Brain microvascular endothelial cell (primary cell): Measurements from ENCODE around the gene FITM1.

Experiments used
- DNase-seq: peaks from one replicate; pipeline ENCODE4 v3.0.0-alpha.2; 2020
- H3K27ac ChIP-seq: fragments of 250-450 bp; sonication (Bioruptor Pico); 2 replicates; pipeline ENCODE4 v1.5.1; 2020; ENCODE audit warnings: mild to moderate bottlenecking, moderate library complexity
- H3K27me3 ChIP-seq: fragments of 250-450 bp; sonication (Bioruptor Pico); replicated peaks from 2 replicates; pipeline ENCODE4 v1.5.1; 2020; ENCODE audit warnings: mild to moderate bottlenecking
- H3K36me3 ChIP-seq: fragments of 250-450 bp; sonication (Bioruptor Pico); replicated peaks from 2 replicates; pipeline ENCODE4 v1.5.1; 2020; ENCODE audit warnings: mild to moderate bottlenecking
- H3K4me3 ChIP-seq: 2 replicates; pipeline ENCODE4 v1.5.1; 2011; ENCODE audit warnings: low read depth, mild to moderate bottlenecking, control low read depth, low read length, moderate library complexity
- in situ Hi-C: cut with HindIII; loops from 2 replicates; pipeline ENCODE4 v1.10.0; 2017; ENCODE audit warnings: low sequenced_read_pairs, low pct_ligation_motif_present
- TF ChIP-seq, protein P1 (sequence below): IDR thresholded peaks from 2 replicates; pipeline ENCODE4 v1.5.1; 2011; ENCODE audit warnings: low read depth, mild to moderate bottlenecking, moderate library complexity, low read length, control low read depth, inconsistent platforms; ENCODE audit errors: missing control alignments

Gene FITM1

DNA sequence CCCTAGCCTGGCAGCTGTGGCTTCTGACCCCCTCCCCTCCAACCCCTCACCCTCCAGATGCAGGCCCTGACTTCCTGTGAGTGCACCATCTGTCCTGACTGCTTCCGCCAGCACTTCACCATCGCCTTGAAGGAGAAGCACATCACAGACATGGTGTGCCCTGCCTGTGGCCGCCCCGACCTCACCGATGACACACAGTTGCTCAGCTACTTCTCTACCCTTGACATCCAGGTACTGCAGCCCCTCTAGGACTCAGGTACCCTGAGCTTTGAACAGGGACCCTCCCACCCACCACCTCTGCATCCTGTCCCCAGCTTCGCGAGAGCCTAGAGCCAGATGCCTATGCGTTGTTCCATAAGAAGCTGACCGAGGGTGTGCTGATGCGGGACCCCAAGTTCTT, 24.6 kb downstream of the FITM1 start:
- TF ChIP-seq, protein P1, sequence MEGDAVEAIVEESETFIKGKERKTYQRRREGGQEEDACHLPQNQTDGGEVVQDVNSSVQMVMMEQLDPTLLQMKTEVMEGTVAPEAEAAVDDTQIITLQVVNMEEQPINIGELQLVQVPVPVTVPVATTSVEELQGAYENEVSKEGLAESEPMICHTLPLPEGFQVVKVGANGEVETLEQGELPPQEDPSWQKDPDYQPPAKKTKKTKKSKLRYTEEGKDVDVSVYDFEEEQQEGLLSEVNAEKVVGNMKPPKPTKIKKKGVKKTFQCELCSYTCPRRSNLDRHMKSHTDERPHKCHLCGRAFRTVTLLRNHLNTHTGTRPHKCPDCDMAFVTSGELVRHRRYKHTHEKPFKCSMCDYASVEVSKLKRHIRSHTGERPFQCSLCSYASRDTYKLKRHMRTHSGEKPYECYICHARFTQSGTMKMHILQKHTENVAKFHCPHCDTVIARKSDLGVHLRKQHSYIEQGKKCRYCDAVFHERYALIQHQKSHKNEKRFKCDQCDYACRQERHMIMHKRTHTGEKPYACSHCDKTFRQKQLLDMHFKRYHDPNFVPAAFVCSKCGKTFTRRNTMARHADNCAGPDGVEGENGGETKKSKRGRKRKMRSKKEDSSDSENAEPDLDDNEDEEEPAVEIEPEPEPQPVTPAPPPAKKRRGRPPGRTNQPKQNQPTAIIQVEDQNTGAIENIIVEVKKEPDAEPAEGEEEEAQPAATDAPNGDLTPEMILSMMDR: no peak
- Histone ChIP-seq H3K27me3 (no peaks in the 10 kb centered on the region), H3K27ac (no peak overlapping the region), H3K36me3 (peaks cover 70% of the 10 kb centered on the region), H3K4me3 (no peak overlapping the region)
- in situ Hi-C loops: no loop called here
- DNase-seq: no peak

DNA sequence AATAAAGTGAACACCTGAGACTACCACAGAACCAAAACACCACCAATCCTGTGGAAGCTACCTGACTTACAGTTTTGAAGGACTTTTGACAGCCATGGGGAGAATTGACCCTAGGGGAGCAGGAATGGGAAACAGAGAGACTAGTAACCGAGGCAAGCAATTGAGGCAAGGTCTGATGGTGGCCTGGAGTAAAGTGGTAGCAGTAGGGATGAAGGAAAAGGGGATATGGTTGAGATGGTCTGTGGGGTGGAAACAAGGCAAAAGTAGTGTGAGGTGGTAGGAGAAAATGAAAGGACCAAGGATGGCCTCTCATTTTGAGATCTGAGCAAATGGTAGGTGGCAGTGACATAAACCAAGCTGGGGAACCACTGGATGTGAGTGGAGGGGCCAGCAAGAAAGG, 26.4 kb downstream of the FITM1 start:
- H3K27me3 ChIP-seq: no peaks in the 10 kb centered on the region
- H3K27ac ChIP-seq: no peak overlapping the region
- in situ Hi-C loops: no loop called here
- DNase-seq: no peak
- no peak overlapping the region for H3K4me3 ChIP-seq
- H3K36me3 ChIP-seq: peaks cover 62% of the 10 kb centered on the region
- TF ChIP-seq, protein P1: no peak

DNA sequence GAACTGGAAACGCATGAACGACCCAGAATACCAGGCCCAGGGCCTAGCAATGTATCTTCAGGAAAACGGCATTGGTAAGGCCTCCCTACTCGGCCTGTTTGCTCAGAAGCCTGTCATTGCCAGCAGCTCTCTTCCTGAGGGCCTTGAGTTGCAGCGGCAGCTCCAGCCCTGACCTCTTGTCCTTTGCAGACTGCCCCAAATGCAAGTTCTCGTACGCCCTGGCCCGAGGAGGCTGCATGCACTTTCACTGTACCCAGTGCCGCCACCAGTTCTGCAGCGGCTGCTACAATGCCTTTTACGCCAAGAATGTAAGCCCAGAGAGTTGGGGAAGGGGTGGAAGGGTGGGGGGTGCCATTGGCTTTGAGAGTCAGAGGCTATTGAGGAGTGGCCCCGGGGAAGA, 26.9 kb downstream of the FITM1 start:
- DNase-seq: no peak
- Histone ChIP-seq H3K27ac (no peak overlapping the region), H3K36me3 (peaks cover 58% of the 10 kb centered on the region), H3K27me3 (no peaks in the 10 kb centered on the region), H3K4me3 (no peak overlapping the region)
- in situ Hi-C loops: no loop called here
- TF ChIP-seq, protein P1: no peak

DNA sequence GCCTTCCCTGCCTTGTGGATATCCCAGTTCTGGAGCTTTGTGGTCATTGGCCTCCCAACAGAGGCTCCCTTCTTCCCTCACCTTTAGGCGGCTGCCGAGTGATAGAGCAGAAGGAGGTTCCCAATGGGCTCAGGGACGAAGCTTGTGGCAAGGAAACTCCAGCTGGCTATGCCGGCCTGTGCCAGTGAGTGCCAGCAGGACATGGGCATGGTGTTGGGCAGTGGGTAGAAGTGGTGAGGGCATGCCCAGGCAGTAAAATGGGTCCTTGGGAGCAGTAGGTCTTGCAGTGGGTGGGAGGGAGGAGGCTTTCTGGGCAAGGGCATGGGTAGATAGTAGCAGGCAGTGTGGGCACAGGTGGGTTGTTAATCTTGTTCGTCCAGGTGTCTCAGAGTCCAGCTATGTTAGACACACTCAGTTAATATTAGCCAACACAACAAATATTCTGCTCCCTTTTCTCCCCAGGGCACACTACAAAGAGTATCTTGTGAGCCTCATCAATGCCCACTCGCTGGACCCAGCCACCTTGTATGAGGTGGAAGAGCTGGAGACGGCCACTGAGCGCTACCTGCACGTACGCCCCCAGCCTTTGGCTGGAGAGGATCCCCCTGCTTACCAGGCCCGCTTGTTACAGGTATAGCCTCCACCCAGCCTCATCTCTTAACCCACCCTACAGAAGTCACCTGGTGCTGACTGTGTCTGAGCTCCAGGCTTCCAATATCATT, 29.5 kb downstream of the FITM1 start:
- no peak overlapping the region for H3K27ac ChIP-seq
- H3K36me3 ChIP-seq: peaks cover 70% of the 10 kb centered on the region
- in situ Hi-C loops: no loop called here
- no peak for DNase-seq
- H3K27me3 ChIP-seq: no peaks in the 10 kb centered on the region
- H3K4me3 ChIP-seq: no peak overlapping the region
- TF ChIP-seq, protein P1: no peak

DNA sequence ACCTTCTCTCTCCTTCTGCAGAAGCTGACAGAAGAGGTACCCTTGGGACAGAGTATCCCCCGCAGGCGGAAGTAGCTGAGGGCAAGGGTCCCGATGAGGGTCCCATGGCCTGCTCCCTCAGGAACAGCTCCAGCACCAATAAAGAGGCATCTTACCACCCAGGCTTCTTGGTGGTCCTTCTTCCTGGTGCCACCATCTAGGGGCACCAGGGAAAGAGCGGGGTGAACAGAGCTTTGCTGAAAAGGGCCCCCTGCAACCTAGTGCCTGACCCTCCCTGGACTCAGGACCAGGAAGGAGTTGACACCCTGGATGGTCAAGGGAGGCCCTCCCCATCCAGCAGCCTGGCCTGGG, 30.0 kb downstream of the FITM1 start:
- DNase-seq: no peak
- in situ Hi-C loops: no loop called here
- H3K36me3 ChIP-seq: peaks cover 70% of the 10 kb centered on the region
- H3K27me3 ChIP-seq: no peaks in the 10 kb centered on the region
- TF ChIP-seq, protein P1: no peak
- H3K27ac ChIP-seq: no peak overlapping the region
- H3K4me3 ChIP-seq: no peak overlapping the region
